ENCODE data around the gene CDC26. TPM values are rescaled to one million over a fixed set of nuclear protein-coding genes. Genes with fewer than 3 reads are reported as not detected.

The CDC26 gene
- total RNA-seq, 1 experiment from 2014 or later = 29.3 TPM

GRCh38 chr9:113247640-113248039, 27.7 kb downstream of the CDC26 start:
- Histone ChIP-seq H3K36me3 (ENCODE audit: control insufficient read depth, insufficient read depth, low read length) (no peaks in the 10 kb centered on the region), H3K4me3 (ENCODE audit: low read depth, low read length) (no peak overlapping the region), H3K9me3 (no peaks in the 10 kb centered on the region), H3K4me1 (no peaks in the 10 kb centered on the region), H3K27me3 (replicated peaks; ENCODE audit: control insufficient read depth, insufficient read depth, low read length) (no peaks in the 10 kb centered on the region)
- Mint-ChIP-seq H3K9me3 (ENCODE audit: unreplicated experiment) (no peaks in the 10 kb centered on the region), H3K36me3 (ENCODE audit: insufficient read depth, unreplicated experiment) (peaks cover 9% of the 10 kb centered on the region), H3K4me1 (ENCODE audit: low read depth, unreplicated experiment) (no peaks in the 10 kb centered on the region), H3K27ac (ENCODE audit: unreplicated experiment) (no peak overlapping the region), H3K4me3 (ENCODE audit: unreplicated experiment) (no peak overlapping the region), H3K27me3 (ENCODE audit: insufficient read depth, unreplicated experiment) (no peaks in the 10 kb centered on the region)
- TF ChIP-seq CTCF (IDR thresholded peaks at IDR 0.05; ENCODE audit: insufficient read depth in 1 of 2, low read depth in 1 of 2, low read length in 1 of 2, severe bottlenecking in 1 of 2, unreplicated experiment in 1 of 2) = no peak
- DNase-seq = no peak
- no TSS peak for BruUV-seq (replicated peaks)
- intact Hi-C loops (cut with micrococcal nuclease; ENCODE audit: unreplicated experiment) = no loop called here
- ChIA-PET POLR2A (no interaction called here), CTCF (no interaction called here)

GRCh38 chr9:113246928-113247327, 28.4 kb downstream of the CDC26 start:
- ChIA-PET POLR2A (no interaction called here), CTCF (no interaction called here)
- H3K4me3 ChIP-seq (ENCODE audit: low read depth, low read length) = no peak overlapping the region
- H3K4me3 Mint-ChIP-seq (ENCODE audit: unreplicated experiment) = no peak overlapping the region
- no peak overlapping the region for H3K27ac Mint-ChIP-seq (ENCODE audit: unreplicated experiment)
- H3K4me1 Mint-ChIP-seq (ENCODE audit: low read depth, unreplicated experiment) = no peaks in the 10 kb centered on the region
- no peaks in the 10 kb centered on the region for H3K9me3 Mint-ChIP-seq (ENCODE audit: unreplicated experiment)
- no peak for TF ChIP-seq CTCF (IDR thresholded peaks at IDR 0.05; ENCODE audit: insufficient read depth in 1 of 2, low read depth in 1 of 2, low read length in 1 of 2, severe bottlenecking in 1 of 2, unreplicated experiment in 1 of 2)
- BruUV-seq (replicated peaks) = no TSS peak
- no peaks in the 10 kb centered on the region for H3K27me3 ChIP-seq (replicated peaks; ENCODE audit: control insufficient read depth, insufficient read depth, low read length)
- no peaks in the 10 kb centered on the region for H3K27me3 Mint-ChIP-seq (ENCODE audit: insufficient read depth, unreplicated experiment)
- DNase-seq = no peak
- no peaks in the 10 kb centered on the region for H3K4me1 ChIP-seq
- intact Hi-C loops (cut with micrococcal nuclease; ENCODE audit: unreplicated experiment) = no loop called here
- H3K36me3 ChIP-seq (ENCODE audit: control insufficient read depth, insufficient read depth, low read length) = no peaks in the 10 kb centered on the region
- H3K36me3 Mint-ChIP-seq (ENCODE audit: insufficient read depth, unreplicated experiment) = peaks cover 9% of the 10 kb centered on the region
- no peaks in the 10 kb centered on the region for H3K9me3 ChIP-seq

GRCh38 chr9:113245894-113246293, 29.5 kb downstream of the CDC26 start:
- Histone ChIP-seq H3K4me3 (ENCODE audit: low read depth, low read length) (no peak overlapping the region), H3K27me3 (replicated peaks; ENCODE audit: control insufficient read depth, insufficient read depth, low read length) (no peaks in the 10 kb centered on the region), H3K9me3 (no peaks in the 10 kb centered on the region), H3K4me1 (no peaks in the 10 kb centered on the region), H3K36me3 (ENCODE audit: control insufficient read depth, insufficient read depth, low read length) (no peaks in the 10 kb centered on the region)
- no peaks in the 10 kb centered on the region for H3K9me3 Mint-ChIP-seq (ENCODE audit: unreplicated experiment)
- no peak for TF ChIP-seq CTCF (IDR thresholded peaks at IDR 0.05; ENCODE audit: insufficient read depth in 1 of 2, low read depth in 1 of 2, low read length in 1 of 2, severe bottlenecking in 1 of 2, unreplicated experiment in 1 of 2)
- intact Hi-C loops (cut with micrococcal nuclease; ENCODE audit: unreplicated experiment) = no loop called here
- ChIA-PET POLR2A (interaction anchor here (0.5 kb wide), 1 partner anchor 25 kb away, joined by 3 read pairs; the partner anchor contains the start of genes FKBP15 and SLC31A1), CTCF (no interaction called here)
- BruUV-seq (replicated peaks) = no TSS peak
- no peaks in the 10 kb centered on the region for H3K4me1 Mint-ChIP-seq (ENCODE audit: low read depth, unreplicated experiment)
- no peak overlapping the region for H3K27ac Mint-ChIP-seq (ENCODE audit: unreplicated experiment)
- H3K4me3 Mint-ChIP-seq (ENCODE audit: unreplicated experiment) = no peak overlapping the region
- H3K36me3 Mint-ChIP-seq (ENCODE audit: insufficient read depth, unreplicated experiment) = peaks cover 9% of the 10 kb centered on the region
- DNase-seq = no peak
- no peaks in the 10 kb centered on the region for H3K27me3 Mint-ChIP-seq (ENCODE audit: insufficient read depth, unreplicated experiment)
